ENCODE results near the gene PRR20G. TPM values are rescaled to one million over a fixed set of nuclear protein-coding genes. Genes with fewer than 3 reads are reported as not detected.

The PRR20G gene
- total and polyA plus RNA-seq, 10 of the 15 experiments (the other 5 are each of a cell fraction or from before 2014, with no cell fraction given), result not detected

DNA sequence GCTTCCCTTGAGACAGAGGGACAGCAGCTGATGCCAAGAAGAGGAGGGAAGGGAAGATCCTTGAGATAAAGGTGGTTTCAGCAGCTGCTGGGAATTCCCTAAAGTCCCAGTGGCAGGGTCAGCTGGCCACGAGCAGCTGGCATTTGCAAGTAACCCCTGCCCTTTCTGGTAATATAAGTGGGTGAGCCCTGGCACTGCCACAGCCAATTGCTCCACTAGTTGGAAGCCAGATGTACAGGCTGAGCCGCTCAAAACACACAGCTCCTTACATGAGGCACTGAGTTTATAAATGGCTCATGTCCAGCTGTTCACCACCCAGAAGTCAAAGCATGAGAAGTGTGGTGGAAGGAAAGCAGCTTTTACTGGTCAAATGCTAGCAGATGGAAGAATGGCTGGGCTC, 35.4 kb downstream of the PRR20G start:
- H3K27ac ChIP-seq (ENCODE audit: control insufficient read depth, insufficient read depth), result no peak overlapping the region
- no peaks in the 10 kb centered on the region; a peak in 1 of 4 replicates for H3K27me3 ChIP-seq (replicated peaks in 1 of 2; ENCODE audit: control insufficient read depth in 2 of 2, insufficient read depth in 2 of 2, low read length in 1 of 2)
- intact Hi-C loops (cut with micrococcal nuclease; ENCODE audit: unreplicated experiment), result no loop called here
- H3K9me3 ChIP-seq (replicated peaks; ENCODE audit: control insufficient read depth, insufficient read depth, low read length), result peaks cover 3% of the 10 kb centered on the region; the same call in 2 of the 3 replicates
- H3K36me3 ChIP-seq (ENCODE audit: control insufficient read depth in 2 of 2, insufficient read depth in 2 of 2, low read length in 1 of 2), result no peaks in the 10 kb centered on the region
- RAD21 ChIA-PET (ENCODE audit: unreplicated experiment), result no interaction called here
- in situ Hi-C loops (cut with MboI), result no loop called here
- no peak overlapping the region for H3K4me2 ChIP-seq (ENCODE audit: control insufficient read depth, insufficient read depth)
- CTCF ChIA-PET, result interaction anchor here (0.9 to 1.6 kb wide), 2 partner anchors 24 to 26 kb away, joined by 3 to 4 read pairs; no protein-coding TSS in a partner anchor
- no peaks in the 10 kb centered on the region for H3K79me2 ChIP-seq (ENCODE audit: control insufficient read depth, insufficient read depth, low read length)
- POLR2A ChIA-PET, result no interaction called here
- no peak for ATAC-seq
- no peak overlapping the region for H2AFZ ChIP-seq (ENCODE audit: control insufficient read depth, low read depth, low read length)
- no peaks in the 10 kb centered on the region for H4K20me1 ChIP-seq (ENCODE audit: control insufficient read depth, insufficient read depth)
- BruUV-seq (replicated peaks), result no TSS peak
- H3K9ac ChIP-seq (ENCODE audit: control insufficient read depth, insufficient read depth, low read length), result no peak overlapping the region
- DNase-seq (ENCODE audit: low read depth, low spot score), result no peak
- H3K4me1 ChIP-seq (ENCODE audit: control insufficient read depth, insufficient read depth, low read length), result no peaks in the 10 kb centered on the region
- SMC1A ChIA-PET (ENCODE audit: uncharacterized antibody, unreplicated experiment), result interaction anchor here (0.9 to 2.3 kb wide), 5 partner anchors 13 to 81 kb away, joined by 3 to 9 read pairs (median 3); no protein-coding TSS in a partner anchor
- no peak for FAIRE-seq
- TF ChIP-seq SP1 (IDR thresholded peaks at IDR 0.05; ENCODE audit: low read depth, low read length) (no peak), BHLHE40 (IDR thresholded peaks at IDR 0.05; ENCODE audit: borderline replicate concordance in 1 of 2, low read depth in 2 of 2, low read length in 1 of 2) (no peak), RBBP5 (conservative IDR thresholded peaks at IDR 0.05) (no peak), SMAD5 (IDR thresholded peaks at IDR 0.05; ENCODE audit: low read depth) (no peak), SUPT20H (IDR thresholded peaks at IDR 0.05; ENCODE audit: borderline replicate concordance, control insufficient read depth, low read depth, low read length) (no peak), SRF (IDR thresholded peaks at IDR 0.05; ENCODE audit: low read depth in 2 of 2, low read length in 2 of 2) (no peak), ZNF24 (IDR thresholded peaks at IDR 0.05) (no peak), NR2C2 (IDR thresholded peaks at IDR 0.05; ENCODE audit: borderline replicate concordance, control insufficient read depth, insufficient read length, low read depth) (no peak), WRNIP1 (IDR thresholded peaks at IDR 0.05; ENCODE audit: borderline replicate concordance, low read depth, low read length) (no peak), POLR2A (IDR thresholded peaks at IDR 0.05; ENCODE audit: low read depth, low read length) (no peak)
- TF ChIP-seq, protein P1, sequence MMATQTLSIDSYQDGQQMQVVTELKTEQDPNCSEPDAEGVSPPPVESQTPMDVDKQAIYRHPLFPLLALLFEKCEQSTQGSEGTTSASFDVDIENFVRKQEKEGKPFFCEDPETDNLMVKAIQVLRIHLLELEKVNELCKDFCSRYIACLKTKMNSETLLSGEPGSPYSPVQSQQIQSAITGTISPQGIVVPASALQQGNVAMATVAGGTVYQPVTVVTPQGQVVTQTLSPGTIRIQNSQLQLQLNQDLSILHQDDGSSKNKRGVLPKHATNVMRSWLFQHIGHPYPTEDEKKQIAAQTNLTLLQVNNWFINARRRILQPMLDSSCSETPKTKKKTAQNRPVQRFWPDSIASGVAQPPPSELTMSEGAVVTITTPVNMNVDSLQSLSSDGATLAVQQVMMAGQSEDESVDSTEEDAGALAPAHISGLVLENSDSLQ (IDR thresholded peaks at IDR 0.05), result no peak
- TF ChIP-seq, protein P2, sequence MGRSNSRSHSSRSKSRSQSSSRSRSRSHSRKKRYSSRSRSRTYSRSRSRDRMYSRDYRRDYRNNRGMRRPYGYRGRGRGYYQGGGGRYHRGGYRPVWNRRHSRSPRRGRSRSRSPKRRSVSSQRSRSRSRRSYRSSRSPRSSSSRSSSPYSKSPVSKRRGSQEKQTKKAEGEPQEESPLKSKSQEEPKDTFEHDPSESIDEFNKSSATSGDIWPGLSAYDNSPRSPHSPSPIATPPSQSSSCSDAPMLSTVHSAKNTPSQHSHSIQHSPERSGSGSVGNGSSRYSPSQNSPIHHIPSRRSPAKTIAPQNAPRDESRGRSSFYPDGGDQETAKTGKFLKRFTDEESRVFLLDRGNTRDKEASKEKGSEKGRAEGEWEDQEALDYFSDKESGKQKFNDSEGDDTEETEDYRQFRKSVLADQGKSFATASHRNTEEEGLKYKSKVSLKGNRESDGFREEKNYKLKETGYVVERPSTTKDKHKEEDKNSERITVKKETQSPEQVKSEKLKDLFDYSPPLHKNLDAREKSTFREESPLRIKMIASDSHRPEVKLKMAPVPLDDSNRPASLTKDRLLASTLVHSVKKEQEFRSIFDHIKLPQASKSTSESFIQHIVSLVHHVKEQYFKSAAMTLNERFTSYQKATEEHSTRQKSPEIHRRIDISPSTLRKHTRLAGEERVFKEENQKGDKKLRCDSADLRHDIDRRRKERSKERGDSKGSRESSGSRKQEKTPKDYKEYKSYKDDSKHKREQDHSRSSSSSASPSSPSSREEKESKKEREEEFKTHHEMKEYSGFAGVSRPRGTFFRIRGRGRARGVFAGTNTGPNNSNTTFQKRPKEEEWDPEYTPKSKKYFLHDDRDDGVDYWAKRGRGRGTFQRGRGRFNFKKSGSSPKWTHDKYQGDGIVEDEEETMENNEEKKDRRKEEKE (IDR thresholded peaks at IDR 0.05), result no peak
- no peak overlapping the region for H3K4me3 ChIP-seq
- WGBS (ENCODE audit: insufficient coverage, insufficient replicate concordance, low lambda C conversion rate, missing lambda C conversion rate), result 0% methylated on average over 2 of the region's 2 CpGs
